Muscle layer of duodenum (tissue), 2 donors: Measurements from ENCODE around the gene FRMD1.

Experiments used
- H3K27ac ChIP-seq: one replicate; pipeline ENCODE4 v1.7.0; 2013; ENCODE audit warnings: mild to moderate bottlenecking, low read length
- H3K27me3 ChIP-seq: one replicate; pipeline ENCODE4 v1.7.0; 2013; ENCODE audit warnings: low read depth, mild to moderate bottlenecking, control low read depth, low read length
- H3K36me3 ChIP-seq, 2 donors: one replicate each; pipeline ENCODE4 v1.7.0; 2013; ENCODE audit warnings: low read length in 2 of 2, control low read depth in 1 of 2, mild to moderate bottlenecking in 1 of 2; ENCODE audit not compliant: insufficient read depth in 2 of 2, control insufficient read depth in 1 of 2
- H3K4me1 ChIP-seq, 2 donors: one replicate each; pipeline ENCODE4 v1.7.0; 2013; ENCODE audit warnings: low read length in 2 of 2, mild to moderate bottlenecking in 2 of 2, control low read depth in 1 of 2, moderate library complexity in 1 of 2; ENCODE audit not compliant: insufficient read depth in 2 of 2, control insufficient read depth in 1 of 2
- H3K4me3 ChIP-seq, 2 donors: one replicate each; pipeline ENCODE4 v1.7.0; 2013; ENCODE audit warnings: low read length in 2 of 2, low read depth in 1 of 2, mild to moderate bottlenecking in 1 of 2
- H3K9me3 ChIP-seq, 2 donors: one replicate each; pipeline ENCODE4 v1.7.0; 2013; ENCODE audit warnings: low read length in 2 of 2, control low read depth in 1 of 2, mild to moderate bottlenecking in 1 of 2; ENCODE audit not compliant: control insufficient read depth in 1 of 2
- donor health status: healthy.

Gene FRMD1

DNA sequence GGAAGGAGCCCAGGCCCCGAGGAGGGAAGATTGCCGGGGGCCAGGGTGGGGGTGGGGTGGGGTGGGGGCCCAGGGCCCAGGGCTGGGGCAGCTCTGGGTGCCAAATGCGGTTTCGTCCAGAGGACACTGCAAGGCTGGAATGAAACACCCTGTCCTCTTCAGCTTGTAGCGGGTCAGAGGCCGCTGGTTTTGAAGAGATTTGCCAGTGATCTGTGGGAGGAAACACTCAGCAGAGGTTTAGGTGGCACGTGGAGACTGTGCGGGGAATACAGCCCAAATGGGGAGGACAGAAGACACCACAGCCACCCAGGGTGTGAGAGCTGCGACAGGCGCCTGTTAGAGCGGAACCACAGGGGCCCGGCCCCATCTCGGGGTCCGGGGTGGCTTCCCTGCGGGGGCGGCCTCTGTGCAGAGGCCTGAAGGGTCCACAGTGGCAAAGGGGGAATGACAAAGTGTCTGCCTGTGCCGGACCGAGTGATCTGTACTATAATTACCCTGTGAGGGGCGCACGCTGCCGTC, 29.2 kb downstream of the FRMD1 start:
- no peaks in the 10 kb centered on the region for H3K27me3 ChIP-seq
- H3K4me1 ChIP-seq: no peaks in the 10 kb centered on the region
- no peaks in the 10 kb centered on the region for H3K36me3 ChIP-seq
- no peaks in the 10 kb centered on the region for H3K9me3 ChIP-seq
- no peak overlapping the region for H3K27ac ChIP-seq
- no peak overlapping the region for H3K4me3 ChIP-seq

DNA sequence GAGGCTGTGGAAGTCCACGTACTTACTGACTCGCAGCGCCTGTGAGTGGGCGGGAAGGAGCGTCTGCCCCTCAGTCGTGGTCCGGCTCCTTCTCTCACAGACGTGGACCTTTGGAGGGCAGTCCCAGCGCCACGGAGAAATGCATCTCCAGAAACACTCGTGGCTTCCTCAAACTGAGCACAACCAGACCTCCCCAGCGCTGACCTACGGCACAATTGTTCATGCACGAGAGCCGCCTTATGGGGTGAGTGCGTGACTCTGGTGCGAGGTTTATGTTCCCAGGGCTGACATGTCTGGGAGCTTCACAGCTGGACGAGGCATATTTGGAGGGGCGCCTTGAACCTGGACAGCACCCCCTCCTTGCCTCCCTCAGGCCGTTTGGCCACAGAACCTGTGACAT, 29.7 kb downstream of the FRMD1 start:
- H3K27ac ChIP-seq: no peak overlapping the region
- no peaks in the 10 kb centered on the region for H3K36me3 ChIP-seq
- no peak overlapping the region for H3K4me3 ChIP-seq
- no peaks in the 10 kb centered on the region for H3K4me1 ChIP-seq
- no peaks in the 10 kb centered on the region for H3K27me3 ChIP-seq
- H3K9me3 ChIP-seq: no peaks in the 10 kb centered on the region

DNA sequence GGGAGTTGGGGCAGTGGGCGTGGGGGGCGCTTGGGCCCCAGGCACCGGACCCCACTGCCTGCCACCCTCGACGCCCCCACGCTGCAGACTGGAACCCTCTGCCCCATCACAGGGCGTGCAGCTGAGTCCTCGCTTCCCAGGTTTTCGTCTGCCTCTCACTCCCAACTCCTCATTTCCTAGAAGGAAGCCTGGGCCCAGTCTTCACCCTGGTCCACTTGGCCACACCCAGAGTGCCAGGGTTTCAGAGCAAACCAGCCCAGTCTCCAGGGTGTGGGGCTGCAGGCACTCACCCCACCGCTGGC, 30.3 kb downstream of the FRMD1 start:
- H3K4me3 ChIP-seq: no peak overlapping the region
- H3K27me3 ChIP-seq: no peaks in the 10 kb centered on the region
- no peaks in the 10 kb centered on the region for H3K9me3 ChIP-seq
- H3K36me3 ChIP-seq: no peaks in the 10 kb centered on the region
- no peaks in the 10 kb centered on the region for H3K4me1 ChIP-seq
- no peak overlapping the region for H3K27ac ChIP-seq

DNA sequence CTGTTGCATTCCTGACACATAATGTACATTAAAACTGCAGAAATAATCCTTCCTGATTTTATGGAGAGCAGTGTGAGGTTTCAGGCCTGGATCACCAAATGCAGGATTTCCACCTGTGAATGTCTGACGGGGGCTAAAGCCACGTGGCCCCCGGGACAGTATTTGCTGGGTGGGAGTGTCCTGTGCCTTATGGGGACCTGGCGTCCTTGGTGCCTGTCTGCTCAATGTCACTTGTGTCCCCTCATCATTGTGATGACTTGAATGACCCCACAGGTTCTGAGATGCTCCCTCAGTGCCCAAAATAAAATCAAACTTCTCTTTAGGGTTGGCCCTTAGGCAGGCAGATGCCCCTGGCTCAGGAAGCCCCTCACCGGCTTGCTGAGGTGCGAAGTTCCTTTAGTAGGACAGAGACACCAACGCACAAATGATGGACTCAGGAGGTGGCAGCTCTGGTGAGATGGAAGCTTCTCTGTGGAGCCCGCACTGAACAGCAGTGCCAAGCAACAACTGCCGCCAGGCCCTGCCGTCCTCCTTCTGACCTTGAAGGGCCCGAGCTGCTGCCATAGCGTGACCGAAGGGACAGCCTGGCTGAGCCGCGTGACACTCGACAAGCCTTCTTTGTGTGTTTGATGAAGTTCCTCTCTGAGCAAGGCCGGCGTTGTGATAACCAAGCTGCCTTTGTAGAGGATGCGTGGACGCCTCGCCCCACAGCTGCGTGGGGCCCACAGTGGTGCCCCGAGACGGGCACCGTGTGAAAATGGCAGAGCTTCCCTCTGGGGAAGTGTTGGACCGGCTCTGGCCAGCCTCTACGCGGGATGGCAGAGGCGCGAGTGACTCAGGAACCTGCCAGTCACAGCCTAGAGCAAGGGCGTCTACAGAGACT, 30.9 kb downstream of the FRMD1 start:
- Histone ChIP-seq H3K9me3 (no peaks in the 10 kb centered on the region), H3K27ac (no peak overlapping the region), H3K4me1 (no peaks in the 10 kb centered on the region), H3K4me3 (no peak overlapping the region), H3K36me3 (no peaks in the 10 kb centered on the region), H3K27me3 (no peaks in the 10 kb centered on the region)

DNA sequence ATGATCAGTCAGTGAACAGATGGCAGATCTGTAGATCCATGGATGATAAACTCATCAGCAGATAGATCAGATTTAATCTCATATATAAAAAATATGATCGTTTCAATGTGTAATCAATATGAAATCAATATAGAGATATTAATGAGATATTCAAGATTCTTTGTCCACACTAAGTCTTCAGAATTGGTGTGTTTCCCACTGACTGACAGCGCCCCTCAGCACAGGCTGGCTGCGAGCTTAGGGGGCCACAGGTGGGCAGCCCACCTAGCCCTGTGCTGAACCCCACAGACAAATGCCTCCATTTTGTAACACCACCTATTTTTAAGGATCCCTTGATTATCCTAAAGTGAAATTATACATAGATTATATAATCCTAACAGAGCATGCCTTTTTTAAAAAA, 32.3 kb downstream of the FRMD1 start:
- H3K27me3 ChIP-seq: no peaks in the 10 kb centered on the region
- no peaks in the 10 kb centered on the region for H3K9me3 ChIP-seq
- no peak overlapping the region for H3K27ac ChIP-seq
- no peaks in the 10 kb centered on the region for H3K36me3 ChIP-seq
- no peaks in the 10 kb centered on the region for H3K4me1 ChIP-seq
- H3K4me3 ChIP-seq: no peak overlapping the region

DNA sequence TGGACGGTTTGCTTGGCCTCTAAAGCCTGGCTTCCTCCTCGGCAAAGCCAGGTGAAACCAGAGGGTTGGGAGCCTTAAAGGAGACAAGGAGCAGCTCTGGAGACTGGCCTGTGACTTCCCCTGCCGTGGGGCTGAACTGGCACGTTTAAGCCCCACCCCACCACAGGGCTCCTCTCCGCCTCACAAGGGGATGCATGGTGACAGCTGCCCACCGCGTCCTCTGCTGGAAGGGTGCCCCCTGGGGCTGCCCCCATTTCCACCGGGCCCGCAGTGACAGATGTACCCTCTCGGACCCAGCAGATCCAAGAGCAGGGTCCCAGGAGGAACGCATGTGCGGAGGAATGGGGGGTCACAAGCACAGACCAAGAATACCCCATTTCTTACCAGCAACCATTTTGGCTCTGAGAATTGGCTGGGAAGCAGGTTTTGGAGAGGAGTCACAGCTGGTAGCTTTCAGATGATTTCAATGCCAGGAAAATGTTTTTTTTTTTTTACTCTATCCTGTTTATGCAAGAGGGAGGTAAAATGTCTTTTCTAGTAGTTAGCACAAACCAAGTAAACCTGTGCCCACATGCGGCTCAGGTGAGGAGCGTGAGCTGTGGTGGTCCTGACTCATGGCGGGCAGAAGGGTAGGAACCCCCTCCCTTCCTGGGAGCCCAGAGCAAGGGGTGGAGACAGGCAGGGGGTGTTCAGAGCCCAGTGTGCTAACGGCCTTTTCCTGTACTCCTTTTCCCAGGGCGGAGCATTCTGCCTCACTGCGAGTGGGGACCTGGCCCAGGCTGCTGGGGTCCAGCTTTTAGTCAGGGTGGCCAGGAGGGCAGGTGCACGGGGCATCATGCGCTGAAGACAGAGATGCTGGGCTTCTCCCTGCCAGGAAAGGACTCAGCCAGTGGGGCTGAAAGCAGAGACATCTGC, 33.0 kb downstream of the FRMD1 start:
- H3K9me3 ChIP-seq: peaks cover 0 to 2% of the 10 kb centered on the region in 2 donors
- no peaks in the 10 kb centered on the region for H3K27me3 ChIP-seq
- H3K27ac ChIP-seq: no peak overlapping the region
- no peaks in the 10 kb centered on the region for H3K4me1 ChIP-seq
- no peaks in the 10 kb centered on the region for H3K36me3 ChIP-seq
- no peak overlapping the region for H3K4me3 ChIP-seq

DNA sequence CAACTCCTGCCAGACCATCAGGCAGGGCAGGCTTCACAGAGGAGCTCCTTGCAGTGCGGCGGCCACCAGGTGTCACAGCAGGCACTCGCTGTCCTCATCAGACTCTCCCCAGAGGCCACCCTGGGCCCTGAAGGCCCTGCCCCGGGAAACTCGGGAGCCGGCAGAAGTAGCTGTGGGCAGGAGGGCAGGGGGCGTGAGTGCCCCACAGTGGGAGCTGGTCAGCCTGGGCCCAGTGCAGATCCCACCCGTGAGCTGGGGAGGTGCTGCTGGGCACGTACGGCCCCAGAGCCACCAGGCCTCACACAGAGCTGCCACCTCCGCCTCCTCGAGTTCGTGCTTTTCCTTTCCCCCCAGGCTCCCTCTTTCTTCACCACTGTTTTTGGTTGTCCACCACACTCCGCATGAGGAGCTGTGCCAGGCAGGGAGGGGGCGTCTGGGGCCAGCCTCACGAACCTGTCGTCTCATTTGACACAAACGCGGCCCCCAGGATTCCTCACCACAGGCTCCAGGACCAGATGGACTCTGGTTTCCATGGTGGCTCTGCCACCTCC, 33.8 kb downstream of the FRMD1 start:
- no peak overlapping the region for H3K4me3 ChIP-seq
- no peaks in the 10 kb centered on the region for H3K36me3 ChIP-seq
- H3K9me3 ChIP-seq: peaks cover 0 to 7% of the 10 kb centered on the region in 2 donors
- H3K27ac ChIP-seq: no peak overlapping the region
- H3K4me1 ChIP-seq: no peaks in the 10 kb centered on the region
- H3K27me3 ChIP-seq: no peaks in the 10 kb centered on the region

DNA sequence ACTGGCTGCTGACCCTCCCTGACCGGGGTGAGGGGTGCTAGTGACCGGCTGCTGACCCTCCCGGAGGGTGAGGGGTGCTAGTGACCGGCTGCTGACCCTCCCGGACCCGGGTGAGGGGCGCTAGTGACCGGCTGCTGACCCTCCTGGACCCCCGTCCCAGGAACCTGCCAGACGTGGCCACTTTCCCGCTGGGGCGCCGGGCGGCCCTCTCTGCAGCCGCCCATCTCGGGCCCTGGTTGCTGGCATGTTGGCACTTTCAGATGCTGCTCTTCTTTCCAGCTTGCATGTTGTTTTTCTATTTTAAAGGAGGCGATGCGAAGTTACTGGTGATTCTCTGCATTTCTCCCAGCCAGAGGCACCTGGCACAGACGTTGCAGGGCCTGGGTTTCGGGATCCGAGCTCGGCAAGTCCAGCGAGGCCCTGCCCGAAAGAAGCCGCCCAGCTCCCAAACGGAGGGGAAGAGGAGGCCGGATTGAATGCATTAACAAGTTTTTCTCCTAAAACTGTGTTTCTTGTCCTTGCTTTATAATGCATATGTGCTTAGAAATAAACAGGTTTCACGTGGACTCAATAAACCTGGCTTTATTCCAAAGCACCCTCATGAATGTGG, 34.4 kb downstream of the FRMD1 start:
- Histone ChIP-seq H3K36me3 (no peaks in the 10 kb centered on the region), H3K27me3 (no peaks in the 10 kb centered on the region), H3K27ac (no peak overlapping the region), H3K4me3 (no peak overlapping the region), H3K9me3 (peaks cover 5 to 12% of the 10 kb centered on the region in 2 donors), H3K4me1 (no peaks in the 10 kb centered on the region)

DNA sequence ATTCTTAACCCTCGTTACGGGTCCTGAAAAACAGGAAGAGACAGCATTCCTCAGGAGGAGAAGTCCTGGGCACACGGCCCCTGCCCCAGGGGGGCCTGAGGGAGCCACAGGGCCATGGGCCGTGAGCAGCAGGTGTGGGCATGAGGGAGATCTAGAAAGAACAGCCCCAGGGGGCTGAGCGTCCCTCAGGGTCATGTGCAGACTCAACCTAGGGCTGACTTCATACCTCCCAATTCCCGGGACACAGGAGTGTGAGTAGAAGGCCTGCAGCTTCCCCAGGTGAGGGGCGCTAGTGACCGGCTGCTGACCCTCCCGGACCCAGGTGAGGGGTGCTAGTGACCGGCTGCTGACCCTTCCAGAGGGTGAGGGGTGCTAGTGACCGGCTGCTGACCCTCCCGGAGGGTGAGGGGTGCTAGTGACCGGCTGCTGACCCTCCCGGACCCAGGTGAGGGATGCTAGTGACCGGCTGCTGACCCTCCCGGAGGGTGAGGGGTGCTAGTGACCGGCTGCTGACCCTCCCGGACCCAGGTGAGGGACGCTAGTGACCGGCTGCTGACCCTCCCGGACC, 35.1 kb downstream of the FRMD1 start:
- no peak overlapping the region for H3K4me3 ChIP-seq
- peaks cover 10 to 17% of the 10 kb centered on the region in 2 donors for H3K9me3 ChIP-seq
- no peaks in the 10 kb centered on the region for H3K27me3 ChIP-seq
- H3K27ac ChIP-seq: no peak overlapping the region
- H3K36me3 ChIP-seq: no peaks in the 10 kb centered on the region
- no peaks in the 10 kb centered on the region for H3K4me1 ChIP-seq

DNA sequence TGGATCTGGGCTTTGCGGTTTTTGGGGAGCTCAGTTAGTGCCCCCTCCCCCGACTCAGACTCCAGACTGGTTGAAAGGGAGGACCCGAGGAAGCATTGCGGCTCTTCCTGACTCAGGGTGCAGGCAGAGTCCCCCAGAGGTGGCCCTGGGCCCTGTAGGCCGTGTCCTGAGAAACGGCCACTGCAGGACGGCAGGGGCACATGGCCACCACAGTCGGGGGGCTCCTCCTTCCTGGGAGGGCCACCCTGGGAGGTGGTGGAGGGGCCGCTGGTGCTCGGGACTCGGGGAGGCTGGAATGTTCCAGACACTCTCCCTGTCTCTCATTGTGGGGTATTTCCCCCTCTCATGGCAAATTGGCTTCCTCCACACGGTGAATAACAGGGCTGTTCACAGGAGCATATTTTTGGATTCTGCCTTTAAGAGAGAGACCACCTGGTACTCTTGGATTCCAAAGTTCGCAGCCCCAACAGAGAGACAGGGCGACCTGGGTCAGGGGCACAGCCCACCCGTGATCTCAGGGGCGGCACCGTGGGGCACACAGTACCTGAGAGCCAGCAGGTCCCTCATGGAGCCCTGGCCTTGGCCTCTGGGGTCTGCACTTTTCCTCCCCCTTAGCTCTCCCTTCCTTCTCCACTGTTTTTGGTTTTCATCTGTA, 35.7 kb downstream of the FRMD1 start:
- Histone ChIP-seq H3K4me1 (no peaks in the 10 kb centered on the region), H3K27me3 (no peaks in the 10 kb centered on the region), H3K4me3 (no peak overlapping the region), H3K9me3 (peaks cover 10 to 17% of the 10 kb centered on the region in 2 donors), H3K27ac (no peak overlapping the region), H3K36me3 (no peaks in the 10 kb centered on the region)
